CD4-positive, alpha-beta T cell treated with Interleukin-10 for 1 hour (primary cell): ENCODE data around the gene ZSCAN10.
A peak's percentile ranks its signal among the peaks of the same experiment; 100 is the strongest.

Experiments used
- DNase-seq: peaks from one replicate; pipeline ENCODE4 v3.0.0-alpha.2; 2020

ZSCAN10 gene

DNA sequence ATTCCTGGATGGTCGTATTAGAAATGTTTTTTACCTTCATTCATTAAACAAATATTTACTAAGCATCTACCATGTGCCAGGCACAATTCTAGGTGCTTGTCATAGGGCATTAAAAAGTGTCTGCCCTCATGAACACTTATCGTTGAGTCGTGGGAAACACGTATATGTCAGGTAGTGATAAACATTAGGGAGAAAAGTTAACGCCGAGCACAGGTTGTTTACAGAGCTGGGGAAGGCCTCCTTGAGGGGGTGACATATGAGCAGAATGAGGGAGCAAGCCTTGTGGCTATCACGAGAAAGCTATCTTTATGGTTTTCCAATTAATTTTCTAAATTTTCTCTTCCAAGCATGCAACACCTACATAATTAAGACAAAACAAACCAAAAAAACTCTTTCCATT, 34.8 kb upstream of the ZSCAN10 start:
- DNase-seq = no peak

DNA sequence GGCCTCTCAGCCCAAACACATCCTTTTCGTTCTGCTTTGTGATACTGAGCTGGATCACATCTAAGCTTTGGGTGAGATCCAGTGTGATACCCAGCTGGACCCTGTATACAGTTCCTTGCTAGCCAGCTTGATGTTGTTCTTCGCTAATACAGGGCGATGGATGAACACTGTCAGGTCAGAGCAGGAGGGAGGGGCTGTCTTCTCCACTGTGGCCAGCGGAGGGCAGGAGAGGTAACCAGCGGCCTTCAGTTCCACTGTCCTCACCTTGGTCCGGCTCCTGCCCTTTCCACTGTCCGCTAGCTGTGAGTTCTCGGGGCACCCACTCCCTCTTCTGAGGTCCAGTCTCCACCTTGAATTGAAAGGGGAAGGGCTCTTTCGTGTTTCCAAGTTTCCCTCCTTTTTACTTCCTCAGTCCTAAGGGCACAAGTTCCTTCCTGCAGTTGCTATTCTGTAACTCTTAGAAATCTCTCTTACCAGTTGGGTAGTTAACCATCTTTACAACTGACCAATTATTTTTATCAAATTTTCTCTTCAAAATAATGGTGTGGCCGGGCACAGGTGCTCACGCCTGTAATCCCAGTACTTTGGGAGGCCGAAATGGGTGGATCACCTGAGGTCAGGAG, 32.8 kb upstream of the ZSCAN10 start:
- peak; percentile 43 for DNase-seq

DNA sequence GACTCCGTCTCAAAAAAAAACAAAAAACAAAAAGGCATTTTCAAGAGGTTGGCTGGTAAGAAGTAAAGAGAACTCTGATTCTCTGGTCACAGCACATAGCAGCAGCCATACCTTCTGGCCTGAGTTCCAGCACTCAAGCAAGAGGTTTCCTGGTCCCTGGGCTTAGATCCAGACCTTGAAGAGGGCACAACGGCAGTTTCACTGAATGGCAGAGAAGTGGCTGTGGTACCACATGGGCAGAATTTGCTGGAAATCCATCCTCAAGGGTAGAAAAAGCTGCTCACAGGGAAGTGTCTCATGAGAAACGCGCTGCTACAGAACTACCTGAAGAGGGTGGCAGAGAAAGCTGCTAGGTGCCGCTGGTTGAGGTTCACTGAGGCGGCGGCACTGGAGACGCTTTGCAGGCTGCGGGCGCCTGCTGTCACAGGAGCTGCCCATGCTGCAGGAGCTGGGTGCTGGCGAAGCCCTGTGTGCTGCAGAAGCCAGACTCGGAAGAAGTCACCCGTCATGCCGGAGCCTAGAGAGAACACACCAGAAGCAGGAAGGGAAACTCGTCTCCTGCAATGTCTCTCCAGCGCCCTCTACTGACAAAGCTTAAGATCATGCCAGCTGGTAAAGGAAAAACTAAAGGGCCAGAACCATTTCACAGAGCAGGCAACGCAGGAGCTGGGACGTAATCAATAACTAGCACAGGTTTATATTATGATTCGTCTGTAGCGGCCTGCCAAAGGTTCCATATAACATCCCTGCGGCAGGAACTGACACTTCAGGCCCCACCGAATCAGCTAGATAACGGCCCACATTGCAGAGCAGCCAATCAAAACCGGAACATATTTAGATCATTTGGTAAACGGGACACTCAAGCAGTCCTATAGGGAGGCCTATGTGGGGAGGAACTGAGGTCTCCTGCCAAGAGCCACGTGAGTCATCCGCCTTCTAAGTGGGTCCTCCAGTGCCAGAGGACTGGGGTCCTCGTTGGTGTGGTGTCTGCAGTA, 30.3 kb upstream of the ZSCAN10 start:
- peak; percentile 93 for DNase-seq

DNA sequence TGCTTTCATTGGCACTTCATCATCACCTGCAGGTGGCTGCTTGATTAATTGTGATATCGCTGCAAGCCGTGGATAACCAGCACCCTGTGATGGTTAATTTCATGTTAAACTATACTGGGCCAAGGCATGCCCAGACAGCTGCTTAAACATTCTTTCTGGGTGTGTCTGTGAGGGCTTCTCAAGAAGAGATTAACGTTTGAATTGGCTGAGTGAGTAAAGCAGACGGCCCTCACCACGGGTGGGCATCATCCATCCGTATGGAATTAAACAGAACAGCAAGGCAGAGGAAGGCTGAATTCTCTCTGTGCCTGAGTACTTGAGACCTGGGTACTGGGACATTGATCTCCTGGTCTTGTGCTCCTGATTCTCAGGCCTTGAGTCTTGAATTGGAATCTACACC, 28.7 kb upstream of the ZSCAN10 start:
- no peak for DNase-seq

DNA sequence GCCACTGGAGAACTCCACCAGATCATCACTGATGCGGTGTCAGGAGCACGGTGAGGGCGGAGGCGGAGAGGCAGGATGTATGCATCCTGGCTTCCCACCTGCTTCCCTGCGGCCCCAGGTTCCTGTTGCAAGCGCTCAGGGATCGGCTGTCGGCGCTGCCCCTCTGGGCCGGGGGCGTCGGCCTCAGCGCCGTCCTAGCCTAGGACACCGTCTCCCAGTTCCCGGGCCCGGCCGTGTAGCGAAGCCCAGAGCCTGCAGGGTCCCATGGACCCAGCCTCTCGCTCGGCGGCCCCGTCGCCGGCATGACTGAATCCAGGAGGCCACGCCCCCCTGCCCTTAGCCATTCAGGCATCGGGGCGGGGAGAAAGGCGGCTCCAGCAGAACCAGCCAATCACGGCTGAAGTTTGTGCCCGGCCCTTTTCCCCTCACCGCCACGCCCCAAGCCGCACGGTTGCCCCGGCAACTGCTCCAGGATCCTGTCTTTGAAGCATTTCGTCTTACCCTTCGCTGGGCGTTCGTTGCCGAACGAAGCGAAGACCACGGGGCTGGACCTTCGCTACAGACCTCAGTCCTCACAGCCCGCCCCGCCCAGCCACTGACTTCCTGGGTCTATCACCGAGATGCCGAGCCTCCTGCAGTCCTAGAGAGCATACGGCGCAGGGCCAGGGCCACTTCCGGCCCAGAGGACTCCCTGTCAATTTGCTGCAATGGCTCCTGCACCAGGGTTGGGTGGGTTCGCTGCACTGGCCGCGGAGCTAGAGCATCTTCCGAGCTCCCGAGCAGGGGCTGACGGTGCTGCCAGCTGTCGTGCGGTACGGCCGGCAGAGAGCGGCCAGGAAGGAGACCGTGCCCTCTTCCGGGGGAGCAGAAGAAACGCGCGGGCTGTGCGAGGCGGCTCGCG, 25.1 kb upstream of the ZSCAN10 start:
- peak; percentile 96 for DNase-seq

DNA sequence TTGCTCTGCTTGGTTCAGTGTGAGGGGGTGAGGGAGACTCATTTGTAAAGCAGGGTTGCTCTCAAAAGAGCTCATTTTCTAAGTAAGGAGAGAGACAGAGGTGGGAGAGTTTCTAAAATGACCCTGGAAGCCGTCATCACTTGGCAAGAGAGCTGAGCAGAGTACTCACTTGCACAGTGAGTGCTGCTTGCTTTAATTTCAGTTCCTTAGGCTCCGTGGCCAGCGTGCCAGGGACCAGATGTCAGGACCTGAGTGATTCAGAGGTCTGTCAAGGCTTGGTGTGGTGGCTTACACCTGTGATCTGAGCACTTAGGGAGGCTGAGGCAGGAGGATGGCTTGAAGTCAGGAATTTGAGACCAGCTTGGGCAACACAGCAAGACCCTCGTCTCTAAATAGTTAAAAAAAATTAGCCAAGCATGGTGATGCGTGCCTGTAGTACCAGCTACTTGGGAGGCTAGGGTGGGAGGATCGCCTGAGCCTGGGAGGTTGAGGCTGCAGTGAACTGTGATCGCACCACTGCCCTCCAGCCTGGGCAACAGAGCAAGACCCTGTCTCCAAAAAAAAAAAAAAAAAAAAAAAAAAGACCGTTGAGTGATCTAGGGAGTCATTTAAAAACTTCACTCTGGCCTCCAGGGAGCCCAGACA, 24.0 kb upstream of the ZSCAN10 start:
- DNase-seq = no peak

DNA sequence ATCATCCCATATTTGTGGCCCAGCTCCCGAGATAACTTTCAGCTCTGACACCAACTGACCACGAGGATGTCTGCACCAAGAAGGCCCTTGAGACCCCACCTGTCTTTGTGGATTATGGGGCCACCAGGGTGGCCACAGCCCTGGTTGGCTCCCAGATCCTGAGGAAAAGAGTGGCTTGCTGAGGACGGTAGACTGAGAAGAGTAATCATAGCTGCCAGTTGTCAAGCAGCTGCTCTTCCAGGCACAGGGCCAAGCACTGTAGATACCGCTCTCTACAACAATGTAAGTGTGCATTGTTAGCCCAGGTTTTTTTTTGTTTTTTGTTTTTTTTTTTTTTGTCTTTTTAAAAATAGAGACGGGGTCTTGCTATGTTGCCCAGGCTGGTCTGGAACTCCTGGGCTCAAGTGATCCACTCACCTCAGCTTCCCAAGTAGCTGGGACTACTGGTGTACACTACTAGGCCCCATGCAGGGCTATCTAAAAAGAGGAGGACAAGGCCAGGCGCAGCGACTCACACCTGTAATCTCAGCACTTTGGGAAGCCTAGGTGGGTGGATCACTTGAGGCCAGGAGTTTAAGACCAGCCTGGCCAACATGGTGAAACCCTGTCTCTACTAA, 22.9 kb upstream of the ZSCAN10 start:
- DNase-seq = no peak

DNA sequence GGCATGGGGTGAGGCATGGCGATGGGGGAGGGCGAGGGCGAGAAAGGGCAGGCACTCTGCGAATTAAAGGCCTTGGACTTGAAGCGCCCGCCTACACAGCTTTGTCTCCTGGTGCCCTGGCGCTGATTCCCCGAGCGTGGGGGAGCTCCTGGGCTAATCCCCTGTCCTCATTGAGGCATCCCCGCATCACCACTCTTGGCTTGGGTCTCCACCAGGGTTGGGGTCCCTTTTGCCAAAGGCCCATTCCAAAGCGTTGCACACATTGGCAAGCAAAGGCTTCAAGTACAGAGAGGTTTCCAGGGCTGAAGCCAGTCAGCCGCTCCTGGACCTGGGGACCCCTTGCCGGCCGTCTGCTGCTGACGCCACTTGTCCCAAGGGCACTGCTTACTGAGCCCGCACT, 21.3 kb upstream of the ZSCAN10 start:
- no peak for DNase-seq

DNA sequence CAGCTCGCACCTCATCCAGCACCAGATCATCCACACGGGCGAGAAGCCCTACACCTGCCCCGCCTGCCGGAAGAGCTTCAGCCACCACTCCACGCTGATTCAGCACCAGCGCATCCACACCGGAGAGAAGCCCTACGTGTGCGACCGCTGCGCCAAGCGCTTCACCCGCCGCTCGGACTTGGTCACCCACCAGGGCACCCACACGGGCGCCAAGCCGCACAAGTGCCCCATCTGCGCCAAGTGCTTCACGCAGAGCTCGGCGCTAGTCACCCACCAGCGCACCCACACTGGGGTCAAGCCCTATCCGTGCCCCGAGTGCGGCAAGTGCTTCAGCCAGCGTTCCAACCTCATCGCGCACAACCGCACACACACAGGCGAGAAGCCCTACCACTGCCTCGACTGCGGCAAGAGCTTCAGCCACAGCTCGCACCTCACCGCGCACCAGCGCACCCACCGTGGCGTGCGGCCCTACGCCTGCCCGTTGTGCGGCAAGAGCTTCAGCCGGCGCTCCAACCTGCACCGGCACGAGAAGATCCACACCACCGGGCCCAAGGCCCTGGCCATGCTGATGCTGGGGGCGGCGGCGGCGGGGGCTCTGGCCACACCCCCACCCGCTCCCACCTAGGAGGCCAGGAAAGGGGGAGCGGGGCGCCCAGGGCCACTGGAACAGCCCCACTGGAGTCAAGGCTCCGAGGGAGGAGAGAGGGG, 20.8 kb upstream of the ZSCAN10 start:
- DNase-seq = no peak

DNA sequence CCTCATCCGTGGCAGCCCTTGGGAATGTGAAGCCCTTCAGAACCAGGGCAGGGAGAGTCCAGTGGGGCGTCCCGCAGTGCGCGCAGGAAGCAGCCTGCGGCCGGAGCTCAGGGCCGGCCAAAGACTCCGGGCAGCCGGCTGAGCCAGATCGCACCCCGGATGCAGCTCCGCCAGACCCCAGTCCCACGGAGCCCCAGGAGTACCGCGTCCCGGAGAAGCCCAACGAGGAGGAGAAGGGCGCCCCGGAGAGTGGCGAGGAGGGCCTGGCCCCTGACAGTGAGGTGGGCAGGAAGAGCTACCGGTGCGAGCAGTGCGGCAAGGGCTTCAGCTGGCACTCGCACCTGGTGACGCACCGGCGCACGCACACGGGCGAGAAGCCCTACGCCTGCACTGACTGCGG, 20.2 kb upstream of the ZSCAN10 start:
- DNase-seq = no peak

DNA sequence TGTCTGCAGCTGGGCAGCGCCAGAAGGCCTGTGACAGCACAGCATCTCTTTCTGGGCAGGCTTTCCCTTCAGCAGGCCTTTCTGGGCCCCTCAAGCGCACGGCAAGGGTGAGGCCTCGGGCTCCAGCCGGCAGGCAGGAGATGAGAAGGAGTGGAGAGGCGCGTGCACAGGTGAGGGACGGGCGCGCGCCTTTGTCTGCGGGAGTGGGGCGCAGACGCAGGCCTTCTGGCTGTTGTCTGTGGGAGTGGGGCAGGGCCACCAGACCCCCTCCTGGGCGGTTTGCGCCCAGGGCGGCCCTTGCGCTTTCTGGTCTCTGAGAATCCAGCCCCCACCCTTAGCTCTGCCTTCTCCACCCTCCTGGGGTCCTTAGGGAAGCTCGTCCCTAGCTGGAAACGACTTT, 19.8 kb upstream of the ZSCAN10 start:
- DNase-seq = no peak

DNA sequence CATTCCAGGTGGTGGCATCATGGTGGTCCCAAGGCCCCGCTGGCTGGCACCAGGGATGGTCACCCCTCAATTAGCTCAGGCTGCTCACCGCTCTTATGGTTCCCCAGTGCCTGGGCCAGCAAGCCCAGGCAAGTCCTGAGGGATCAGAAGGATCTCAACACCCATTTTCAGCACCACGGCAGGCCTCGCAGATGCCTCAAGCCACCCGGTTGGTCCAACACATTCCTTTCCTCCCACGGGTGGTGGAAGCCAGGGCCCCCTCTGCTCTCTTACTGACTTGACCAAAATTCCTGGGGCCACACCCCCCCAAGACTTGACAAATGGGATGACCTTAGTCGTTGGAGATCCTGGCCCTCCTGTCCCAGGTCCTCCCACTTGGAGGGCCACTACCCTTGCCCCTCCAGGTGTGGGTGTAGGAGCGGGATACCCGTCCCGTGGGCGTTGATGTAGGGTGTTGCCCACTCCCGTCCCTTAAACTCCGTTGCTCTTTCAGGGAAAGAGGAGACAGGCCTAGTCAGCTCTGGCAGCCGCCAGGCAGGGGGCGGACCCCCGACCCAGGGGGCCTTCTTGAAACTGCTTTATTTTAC, 19.2 kb upstream of the ZSCAN10 start:
- no peak for DNase-seq

DNA sequence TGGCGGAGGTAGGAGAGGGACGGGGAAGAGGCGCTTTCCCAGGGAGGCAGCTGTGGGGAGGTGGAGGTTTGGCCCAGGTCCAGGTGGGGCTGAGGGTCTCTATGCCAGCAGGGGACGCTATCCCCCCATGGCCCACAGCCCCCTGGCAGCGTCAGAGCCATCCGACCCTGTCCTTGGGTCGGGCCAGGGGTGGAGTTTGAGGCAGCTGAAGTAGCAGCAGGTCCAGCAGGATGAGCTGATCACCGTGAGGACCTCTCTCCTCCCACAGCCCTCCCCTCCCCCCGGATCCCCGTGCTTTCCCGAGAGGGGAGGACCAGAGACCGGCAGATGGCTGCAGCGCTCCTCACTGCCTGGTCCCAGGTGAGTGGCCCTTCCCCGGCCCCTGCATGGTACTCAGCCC, 16.5 kb upstream of the ZSCAN10 start:
- no peak for DNase-seq

DNA sequence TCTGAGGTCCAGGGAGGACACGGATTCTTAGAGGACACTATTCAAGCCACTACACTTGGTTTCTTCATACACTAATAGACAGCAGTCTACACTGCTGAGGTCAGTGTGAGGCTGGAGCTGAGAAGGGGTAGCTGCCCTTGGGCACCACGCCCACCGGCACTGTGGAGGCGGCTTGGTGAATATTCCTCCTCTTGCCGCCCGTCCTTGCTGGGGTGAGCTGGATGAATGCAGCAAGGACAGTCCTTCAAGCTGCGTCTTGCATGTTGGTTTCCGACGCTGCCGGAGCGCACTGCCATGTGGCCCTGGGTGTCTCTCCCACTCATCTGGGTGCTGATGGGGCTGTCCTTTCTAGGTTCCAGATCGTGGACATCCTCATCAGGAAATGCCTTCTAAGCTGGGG, 15.9 kb upstream of the ZSCAN10 start:
- DNase-seq = no peak

DNA sequence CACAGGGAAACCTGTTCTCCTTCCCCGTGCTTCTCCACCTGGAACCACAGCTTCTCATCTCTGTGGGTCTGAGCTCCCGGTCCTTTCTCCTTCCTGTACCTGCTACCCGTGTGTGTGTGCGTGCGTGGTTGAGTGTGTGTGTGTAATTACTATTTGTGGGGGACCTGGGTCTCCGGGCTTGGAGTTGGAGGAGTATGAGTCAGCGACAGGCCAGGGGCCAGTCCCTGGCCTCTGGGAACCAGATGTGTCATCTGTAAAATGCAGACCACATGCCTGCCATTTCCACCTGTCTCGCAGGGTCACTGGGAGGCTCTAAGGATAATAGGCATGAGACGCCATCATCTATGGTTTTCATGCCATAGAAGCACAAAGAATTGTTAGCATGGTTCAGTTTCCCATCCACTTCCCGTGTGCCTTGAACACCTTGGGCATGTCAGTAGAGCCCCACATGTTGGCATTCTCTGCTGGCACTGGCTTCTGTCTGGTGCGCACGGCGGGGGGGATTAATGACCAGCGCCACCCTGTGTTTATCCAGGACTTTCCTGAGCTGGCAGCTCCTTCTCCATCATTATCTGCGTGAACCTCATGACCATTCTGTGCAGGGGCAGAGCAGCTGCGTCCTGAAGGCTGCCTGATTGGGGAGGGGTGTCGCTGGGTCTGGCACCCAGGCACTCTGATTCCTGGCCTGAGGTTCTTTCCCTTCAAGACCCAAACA, 14.8 kb upstream of the ZSCAN10 start:
- no peak for DNase-seq

DNA sequence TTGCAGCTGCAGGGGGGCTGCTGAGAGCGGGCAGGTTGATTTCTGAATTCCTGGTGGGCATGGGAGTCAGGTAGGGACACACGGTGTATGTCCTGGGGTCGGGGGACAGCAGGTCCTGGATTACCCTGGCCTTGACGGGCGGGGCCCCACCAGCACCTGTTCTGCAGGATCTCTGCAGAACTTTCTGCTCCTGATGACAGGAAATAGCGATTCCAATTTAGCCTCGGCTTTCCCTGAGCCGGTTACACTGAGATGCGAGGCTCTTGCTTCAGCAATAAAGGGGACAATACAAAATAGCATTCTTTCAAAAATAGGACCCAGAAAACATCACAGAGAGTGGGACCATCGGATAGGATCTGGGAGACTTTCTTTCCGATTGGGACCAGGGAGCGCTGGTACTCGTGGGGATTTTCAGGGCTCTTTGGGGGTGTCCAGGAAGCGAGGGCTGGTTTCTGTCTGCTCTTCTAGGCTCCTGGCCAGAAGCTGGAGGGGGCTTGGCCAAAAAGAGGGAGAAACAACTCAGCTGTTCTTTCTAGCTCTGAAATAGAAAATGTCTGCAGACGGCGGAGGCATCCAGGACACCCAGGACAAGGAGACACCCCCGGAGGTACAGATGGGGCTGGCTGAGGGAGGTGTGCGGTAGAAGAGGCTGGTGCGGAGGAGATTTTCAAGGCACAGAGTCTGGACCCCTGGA, 13.9 kb upstream of the ZSCAN10 start:
- DNase-seq = no peak

DNA sequence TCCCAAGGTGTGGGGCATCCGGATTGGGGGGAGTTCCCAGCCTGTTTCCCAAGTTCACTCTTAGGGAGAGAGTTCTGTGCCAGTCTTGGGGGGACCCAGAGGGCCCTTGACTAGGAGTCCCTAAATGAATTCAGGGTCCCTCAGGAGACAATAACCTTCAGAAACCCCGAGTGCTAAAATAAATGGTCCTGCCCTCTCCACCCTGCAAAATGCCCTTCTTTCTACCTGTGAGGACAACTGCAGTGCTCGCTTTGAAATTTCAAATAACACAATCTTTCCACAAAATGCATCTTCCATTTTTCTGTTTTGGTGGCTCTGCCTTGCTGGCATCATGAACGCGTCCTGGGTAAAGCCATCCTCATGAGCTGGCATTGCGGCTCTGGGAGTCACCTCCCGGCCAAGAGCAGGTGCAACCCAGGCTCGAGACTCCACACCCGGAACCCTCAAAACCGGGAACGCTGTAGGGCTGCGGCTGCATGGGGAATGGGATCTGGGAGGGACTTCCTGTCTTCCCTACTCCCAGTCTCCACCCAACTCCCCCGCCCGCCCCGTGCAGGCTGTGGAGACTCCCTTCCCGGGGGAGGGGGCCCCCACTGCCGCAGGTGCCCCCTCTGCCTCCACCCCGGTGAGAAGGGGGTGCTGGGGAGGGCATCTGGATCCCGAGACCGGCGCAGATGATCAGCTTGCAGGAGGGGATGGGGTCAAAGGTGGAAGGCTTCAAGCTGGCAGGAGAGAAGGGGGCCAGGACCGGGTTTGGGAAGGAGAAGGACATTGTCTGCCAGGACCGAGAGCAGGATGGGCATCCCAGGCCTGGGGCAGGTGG, 13.2 kb upstream of the ZSCAN10 start, which contains the start of gene ZNF205:
Gene ZNF205, plus strand, starts transcription at position 529 of the 823 bp plus-strand sequence. CDS start 845 bp downstream, outside the sequence.
- no peak for DNase-seq

DNA sequence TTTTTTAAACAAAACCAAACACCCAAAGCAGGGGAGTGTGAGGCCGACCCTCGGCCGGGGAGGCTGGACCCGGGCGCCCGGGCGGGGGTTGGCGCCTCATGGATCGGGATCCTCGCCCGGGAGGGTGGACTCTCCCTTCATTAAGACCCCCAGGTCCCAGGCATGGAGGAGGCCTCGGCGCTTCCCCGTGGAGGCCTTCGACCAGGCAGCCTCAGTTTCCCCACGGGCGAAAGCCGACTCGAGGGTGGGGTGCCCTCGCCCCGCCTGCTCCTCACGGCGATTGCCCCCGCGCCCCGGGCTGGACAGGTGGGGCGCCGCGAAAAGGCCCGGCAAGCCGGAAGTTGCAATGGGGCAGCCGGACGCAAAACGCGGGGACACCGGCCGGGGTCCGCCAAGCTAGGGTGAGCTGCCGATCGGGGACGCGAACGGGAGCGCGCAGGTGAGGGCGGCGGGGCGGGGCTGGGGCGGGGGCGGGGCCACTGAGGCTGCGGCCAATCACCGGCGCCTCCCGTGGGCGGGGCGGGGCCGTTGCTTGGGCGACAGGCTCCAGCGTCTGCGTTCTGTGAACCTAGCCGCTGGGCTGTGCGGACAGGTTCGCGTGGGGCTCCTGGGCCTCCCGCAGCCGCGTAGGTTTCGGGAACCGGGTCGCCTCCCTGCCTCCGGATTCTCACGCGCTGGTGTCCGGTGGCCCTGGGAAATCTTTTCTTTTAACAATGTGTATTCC, 7.3 kb upstream of the ZSCAN10 start:
- peak; percentile 93 for DNase-seq
